ENCODE measurements around the gene SASH1.

The SASH1 gene

DNA sequence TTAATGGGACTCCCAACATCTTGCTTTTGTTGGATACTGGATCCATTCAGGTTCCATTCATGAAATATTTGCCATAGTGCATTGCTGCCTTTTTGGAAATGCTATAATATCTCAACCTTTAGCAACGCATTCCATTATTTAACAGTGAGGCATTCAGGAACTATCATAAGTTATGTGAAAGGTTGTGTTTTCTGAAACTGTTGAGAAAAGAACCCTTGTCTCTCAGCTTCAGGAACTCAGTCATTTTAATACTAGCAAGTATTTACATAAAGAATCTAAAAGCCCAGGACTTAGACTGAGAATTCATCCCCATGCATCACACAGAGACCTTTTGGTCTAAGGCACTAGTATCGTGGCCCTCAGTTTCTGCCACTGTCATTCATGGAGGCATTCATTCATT lies 24.9 kb upstream of the SASH1 start:
- no peak overlapping the region for H3K4me3 Mint-ChIP-seq
- H3K4me1 Mint-ChIP-seq: no peaks in the 10 kb centered on the region
- peaks cover 9% of the 10 kb centered on the region for H3K27me3 Mint-ChIP-seq
- H3K36me3 Mint-ChIP-seq: no peaks in the 10 kb centered on the region
- no peak overlapping the region for H3K27ac Mint-ChIP-seq
- no peak for ATAC-seq
- no peaks in the 10 kb centered on the region for H3K9me3 Mint-ChIP-seq

- no peaks in the 10 kb centered on the region for H3K36me3 Mint-ChIP-seq
- H3K4me3 Mint-ChIP-seq: no peak overlapping the region
- no peak for ATAC-seq
- peaks cover 50% of the 10 kb centered on the region for H3K27me3 Mint-ChIP-seq
- no peaks in the 10 kb centered on the region for H3K4me1 Mint-ChIP-seq
- peaks cover 3% of the 10 kb centered on the region for H3K9me3 Mint-ChIP-seq
- H3K27ac Mint-ChIP-seq: no peak overlapping the region
Observed at GRCh38 chr6:148322704-148323103, 19.9 kb upstream of the SASH1 start.

DNA sequence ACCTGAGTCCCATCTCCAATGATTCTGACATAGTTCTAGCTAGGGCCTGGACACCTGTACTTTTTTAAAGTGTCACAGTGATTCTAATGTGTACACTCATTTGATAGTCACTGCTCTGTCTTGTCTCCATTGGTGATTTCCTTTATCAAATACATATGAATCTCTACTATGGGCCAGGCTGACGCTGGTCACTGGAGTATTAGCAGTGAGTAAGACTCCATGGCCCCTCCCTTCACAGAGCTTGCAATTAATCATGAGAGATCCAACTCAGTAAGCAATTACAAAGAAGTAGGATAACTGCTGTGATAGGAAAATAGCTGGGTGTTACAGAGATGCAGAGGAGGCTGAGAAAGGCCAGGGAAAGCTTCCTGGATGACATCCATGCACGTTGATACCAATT lies 19.3 kb upstream of the SASH1 start:
- H3K9me3 Mint-ChIP-seq: peaks cover 3% of the 10 kb centered on the region
- no peaks in the 10 kb centered on the region for H3K36me3 Mint-ChIP-seq
- H3K27ac Mint-ChIP-seq: no peak overlapping the region

DNA sequence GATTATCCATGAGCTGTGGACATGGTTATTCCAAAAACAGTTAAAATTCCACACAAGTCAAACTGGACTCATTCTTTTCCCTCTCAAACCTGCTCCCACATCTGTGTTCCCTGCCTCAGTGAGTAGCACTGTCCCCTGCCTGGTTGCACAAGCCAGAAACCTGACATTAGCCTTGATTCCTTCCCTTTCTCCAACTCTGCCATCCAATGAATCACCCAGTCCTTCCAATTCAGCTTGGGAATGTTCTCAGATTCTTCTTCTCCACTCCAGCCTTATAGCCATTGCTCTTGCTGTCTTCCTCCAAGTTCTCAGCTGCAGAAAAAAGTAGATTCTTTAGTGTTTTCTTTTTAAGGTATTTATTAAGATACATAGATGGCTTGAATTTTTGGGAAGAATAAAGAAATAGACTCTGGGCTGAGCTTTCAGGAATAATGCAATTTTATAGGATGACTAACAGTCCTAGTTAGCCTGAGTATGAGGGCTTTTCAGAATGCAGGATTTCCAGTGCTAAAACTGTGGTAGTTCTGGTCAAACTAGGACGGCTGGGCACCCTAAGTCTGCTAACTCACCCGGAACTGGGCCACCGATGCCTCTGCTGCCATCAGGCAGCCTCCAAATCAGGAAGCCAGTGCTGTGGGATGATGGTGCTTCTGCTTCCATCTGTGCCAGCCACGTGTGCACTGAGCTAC lies 18.2 kb upstream of the SASH1 start:
- ATAC-seq: no peak
- Mint-ChIP-seq H3K9me3 (peaks cover 3% of the 10 kb centered on the region), H3K27ac (no peak overlapping the region), H3K27me3 (peaks cover 50% of the 10 kb centered on the region), H3K4me1 (no peaks in the 10 kb centered on the region), H3K4me3 (no peak overlapping the region), H3K36me3 (no peaks in the 10 kb centered on the region)

More for the DNA sequence above, 19.3 kb upstream of the SASH1 start:
- Mint-ChIP-seq H3K27me3 (peaks cover 50% of the 10 kb centered on the region), H3K4me3 (no peak overlapping the region), H3K4me1 (no peaks in the 10 kb centered on the region)
- ATAC-seq: no peak

DNA sequence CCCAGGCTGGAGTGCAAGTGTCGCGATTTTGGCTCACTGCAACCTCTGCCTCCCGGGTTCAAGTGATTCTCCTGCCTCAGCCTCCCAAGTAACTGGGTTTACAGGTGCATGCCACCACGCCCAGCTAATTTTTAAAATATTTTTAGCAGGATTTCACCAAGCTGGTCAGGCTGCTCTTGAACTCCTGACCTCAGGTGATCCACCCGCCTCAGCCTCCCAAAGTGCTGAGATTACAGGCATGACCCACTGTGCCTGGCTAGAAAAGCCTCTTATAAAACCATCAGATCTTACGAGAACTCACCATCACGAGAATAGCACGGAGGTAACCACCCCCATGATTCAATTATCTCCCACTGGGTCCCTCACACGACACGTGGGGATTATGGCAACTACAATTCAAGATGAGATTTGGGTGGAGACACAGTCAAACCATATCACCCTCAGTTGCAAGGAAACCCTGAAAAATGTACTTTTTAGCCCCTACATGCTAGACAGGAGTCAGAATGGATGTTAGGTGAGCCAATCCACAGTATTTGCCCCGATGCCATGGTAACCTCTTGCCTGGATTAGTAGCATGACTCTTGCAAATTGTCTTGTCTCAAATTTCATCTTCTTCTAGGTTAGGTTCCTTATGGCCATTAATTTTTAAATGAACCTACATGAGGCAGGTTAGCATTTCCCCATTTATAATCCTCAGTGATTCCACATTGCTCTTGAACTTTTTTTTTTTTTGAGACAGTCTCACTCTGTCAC lies 17.1 kb upstream of the SASH1 start:
- no peak overlapping the region for H3K4me3 Mint-ChIP-seq
- no peak for ATAC-seq
- H3K36me3 Mint-ChIP-seq: no peaks in the 10 kb centered on the region
- H3K27me3 Mint-ChIP-seq: peaks cover 50% of the 10 kb centered on the region
- peaks cover 3% of the 10 kb centered on the region for H3K9me3 Mint-ChIP-seq
- no peaks in the 10 kb centered on the region for H3K4me1 Mint-ChIP-seq
- no peak overlapping the region for H3K27ac Mint-ChIP-seq

GRCh38 chr6:148328876-148329555 lies 13.6 kb upstream of the SASH1 start:
- H3K27me3 Mint-ChIP-seq: peaks cover 42% of the 10 kb centered on the region

DNA sequence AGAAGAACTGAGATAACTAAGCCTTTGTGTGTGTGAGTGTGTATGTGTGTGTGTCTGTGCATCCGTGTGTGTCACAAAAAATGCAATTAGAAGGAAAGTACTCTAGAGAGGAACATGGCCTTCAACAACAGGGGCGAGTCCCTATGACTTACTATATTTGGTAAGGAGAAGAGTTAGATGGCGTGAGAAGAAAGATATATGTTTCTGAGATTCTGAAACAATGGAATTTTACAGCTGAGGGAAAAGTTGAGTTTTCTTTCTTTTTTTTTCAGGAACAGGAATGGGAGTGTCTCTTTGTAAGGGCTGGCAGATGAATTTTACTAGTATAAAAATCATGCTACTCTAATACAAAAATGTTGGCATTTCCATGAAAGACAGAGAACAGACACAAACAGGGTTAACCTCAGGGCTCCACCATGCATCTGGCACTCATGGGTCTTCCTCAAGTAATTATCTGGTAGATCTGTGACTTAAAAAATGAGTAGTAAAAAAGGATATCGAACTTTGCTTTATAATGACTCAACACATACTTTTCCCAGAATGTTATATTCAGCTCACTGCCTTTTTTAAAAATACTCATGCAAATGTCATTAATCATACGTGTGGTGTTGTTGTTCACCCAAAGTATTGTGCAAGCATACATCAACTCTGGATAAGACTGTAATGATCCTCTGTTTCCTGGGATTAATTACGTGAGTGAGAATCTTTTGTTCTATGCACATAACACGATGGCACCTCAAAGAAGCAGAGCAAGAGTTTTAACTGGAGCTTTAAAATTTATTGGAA lies 12.8 kb upstream of the SASH1 start:
- peaks cover 3% of the 10 kb centered on the region for H3K9me3 Mint-ChIP-seq
- no peak for ATAC-seq
- no peak overlapping the region for H3K27ac Mint-ChIP-seq
- no peaks in the 10 kb centered on the region for H3K4me1 Mint-ChIP-seq
- no peaks in the 10 kb centered on the region for H3K36me3 Mint-ChIP-seq
- H3K27me3 Mint-ChIP-seq: peaks cover 34% of the 10 kb centered on the region
- no peak overlapping the region for H3K4me3 Mint-ChIP-seq

More at GRCh38 chr6:148328876-148329555, 13.6 kb upstream of the SASH1 start:
- ATAC-seq: no peak
- Mint-ChIP-seq H3K4me3 (no peak overlapping the region), H3K27ac (no peak overlapping the region), H3K36me3 (no peaks in the 10 kb centered on the region), H3K4me1 (no peaks in the 10 kb centered on the region), H3K9me3 (peaks cover 3% of the 10 kb centered on the region)

DNA sequence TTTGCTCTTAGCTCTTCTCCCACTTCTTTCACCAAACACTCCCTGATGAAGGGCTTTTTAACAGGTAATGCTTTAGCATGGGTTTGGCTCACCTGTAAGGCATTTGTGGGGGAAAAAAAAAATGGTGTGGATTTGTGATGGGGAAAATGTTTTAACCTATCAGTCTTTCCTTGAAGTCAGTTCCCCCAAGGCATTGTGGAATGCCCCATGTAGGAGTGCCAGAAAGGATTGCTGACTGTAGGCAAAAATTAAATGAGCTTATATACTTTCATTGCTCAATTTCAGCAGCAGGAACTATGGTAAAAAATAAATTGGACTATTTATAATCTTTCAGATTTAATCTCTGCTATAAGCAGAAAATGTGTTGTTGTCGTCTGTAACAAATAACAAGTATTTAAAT lies 10.6 kb upstream of the SASH1 start:
- no peaks in the 10 kb centered on the region for H3K4me1 Mint-ChIP-seq
- H3K9me3 Mint-ChIP-seq: no peaks in the 10 kb centered on the region
- H3K4me3 Mint-ChIP-seq: no peak overlapping the region
- no peak for ATAC-seq
- no peak overlapping the region for H3K27ac Mint-ChIP-seq
- peaks cover 16% of the 10 kb centered on the region for H3K27me3 Mint-ChIP-seq
- H3K36me3 Mint-ChIP-seq: no peaks in the 10 kb centered on the region

GRCh38 chr6:148336901-148337300 lies 5.7 kb upstream of the SASH1 start:
- ATAC-seq: no peak
- H3K36me3 Mint-ChIP-seq: no peaks in the 10 kb centered on the region
- H3K27me3 Mint-ChIP-seq: peaks cover 12% of the 10 kb centered on the region
- peaks cover under 1% of the 10 kb centered on the region for H3K4me1 Mint-ChIP-seq
- no peak overlapping the region for H3K4me3 Mint-ChIP-seq
- H3K9me3 Mint-ChIP-seq: no peaks in the 10 kb centered on the region
- no peak overlapping the region for H3K27ac Mint-ChIP-seq

- Mint-ChIP-seq H3K4me3 (no peak overlapping the region), H3K4me1 (peaks cover 8% of the 10 kb centered on the region)
Observed at GRCh38 chr6:148339766-148340165, 2.9 kb upstream of the SASH1 start.

GRCh38 chr6:148340586-148341297 lies 1.9 kb upstream of the SASH1 start:
- no peak overlapping the region for H3K4me3 Mint-ChIP-seq
- ATAC-seq: no peak
- no peak overlapping the region for H3K27ac Mint-ChIP-seq
- peaks cover 36% of the 10 kb centered on the region for H3K27me3 Mint-ChIP-seq
- no peaks in the 10 kb centered on the region for H3K9me3 Mint-ChIP-seq
- H3K36me3 Mint-ChIP-seq: no peaks in the 10 kb centered on the region
- peaks cover 8% of the 10 kb centered on the region for H3K4me1 Mint-ChIP-seq

More at GRCh38 chr6:148339766-148340165, 2.9 kb upstream of the SASH1 start:
- no peaks in the 10 kb centered on the region for H3K36me3 Mint-ChIP-seq
- no peak overlapping the region for H3K27ac Mint-ChIP-seq
- no peaks in the 10 kb centered on the region for H3K9me3 Mint-ChIP-seq
- ATAC-seq: no peak
- peaks cover 28% of the 10 kb centered on the region for H3K27me3 Mint-ChIP-seq

DNA sequence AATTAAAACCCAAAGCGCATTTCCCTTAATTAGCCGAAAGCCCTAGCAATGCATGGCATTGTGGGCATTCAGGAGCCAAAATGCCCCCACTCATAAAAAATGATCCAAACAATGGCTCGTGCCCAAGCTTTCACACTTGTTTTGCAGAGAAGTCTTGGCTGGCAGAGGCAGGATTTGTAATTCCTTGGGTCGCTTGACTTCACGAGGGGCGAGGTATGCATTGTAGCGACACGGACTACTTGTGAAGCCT lies 613 bp upstream of the SASH1 start:
- peak overlapping the region; percentile 81 for H3K4me3 Mint-ChIP-seq
- peak overlapping the region; percentile 78 for H3K27ac Mint-ChIP-seq

DNA sequence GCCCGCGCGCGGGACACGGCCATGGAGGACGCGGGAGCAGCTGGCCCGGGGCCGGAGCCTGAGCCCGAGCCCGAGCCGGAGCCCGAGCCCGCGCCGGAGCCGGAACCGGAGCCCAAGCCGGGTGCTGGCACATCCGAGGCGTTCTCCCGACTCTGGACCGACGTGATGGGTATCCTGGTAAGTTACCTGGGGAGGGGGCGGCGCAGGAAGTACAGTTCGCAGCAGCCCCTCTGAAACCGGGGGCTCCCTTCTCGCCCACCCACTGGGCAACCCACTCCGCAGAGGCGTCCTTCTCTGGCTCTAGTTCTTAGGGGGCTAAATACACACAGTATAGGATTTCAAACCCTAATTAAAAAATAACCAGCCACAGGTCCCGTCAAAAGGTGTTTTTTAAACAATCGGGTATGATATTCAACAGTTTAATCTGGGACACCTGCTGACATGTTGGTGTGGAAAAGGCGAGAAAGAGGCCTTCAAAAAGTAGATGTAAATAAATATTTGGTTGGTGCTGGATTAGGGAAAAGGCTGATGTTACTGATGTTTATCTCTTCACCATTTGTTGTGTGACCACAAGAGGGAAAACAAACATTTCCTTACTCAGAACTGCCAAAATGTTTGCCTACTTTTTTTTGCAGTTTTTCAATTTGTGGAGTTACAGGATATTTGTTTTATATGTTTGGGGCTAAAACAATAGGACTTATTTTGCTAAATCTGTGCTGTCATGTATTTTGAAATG lies 577 bp downstream of the SASH1 start:
- Mint-ChIP-seq H3K4me3 (peak overlapping the region; percentile 57), H3K27me3 (peaks cover 59% of the 10 kb centered on the region), H3K9me3 (no peaks in the 10 kb centered on the region), H3K4me1 (peaks cover 8% of the 10 kb centered on the region), H3K27ac (no peak overlapping the region), H3K36me3 (no peaks in the 10 kb centered on the region)
- ATAC-seq: no peak

More for the DNA sequence above, 613 bp upstream of the SASH1 start:
- H3K36me3 Mint-ChIP-seq: no peaks in the 10 kb centered on the region
- H3K9me3 Mint-ChIP-seq: no peaks in the 10 kb centered on the region
- H3K27me3 Mint-ChIP-seq: peaks cover 47% of the 10 kb centered on the region
- no peak for ATAC-seq
- peaks cover 8% of the 10 kb centered on the region for H3K4me1 Mint-ChIP-seq

- Mint-ChIP-seq H3K9me3 (no peaks in the 10 kb centered on the region), H3K4me3 (no peak overlapping the region), H3K27me3 (peaks cover 74% of the 10 kb centered on the region), H3K36me3 (no peaks in the 10 kb centered on the region), H3K4me1 (peaks cover 8% of the 10 kb centered on the region), H3K27ac (no peak overlapping the region)
- ATAC-seq: no peak
Observed at GRCh38 chr6:148345176-148345575, 2.5 kb downstream of the SASH1 start.

Data from stimulated activated memory B cell treated with anti-CD40 and anti-IgM and Interleukin-4, amounts not matched to agents 10 μg/mL and 1 μg/mL and 100 μg/mL, for 72 hours (primary cell).